T-helper 17 cell (primary cell): ENCODE results near the gene PHETA2. TPM values are rescaled to one million over a fixed set of nuclear protein-coding genes. Genes with fewer than 3 reads are reported as not detected.
A peak's percentile ranks its signal among the peaks of the same experiment; 100 is the strongest.
"Not testable (repeated sequence)": the region's sequence is repeated elsewhere in the genome, so short reads cannot be mapped to it uniquely, and the experiment has no call there.

Experiments
- ATAC-seq: fragments of 150-1000 bp; cut with Tn5 transposase; 2 replicates; pipeline ENCODE4 v1.10.0; 2021; ENCODE audit warnings: mild to moderate bottlenecking, moderate library complexity
- DNase-seq, 3 donors: peaks; one replicate each; pipeline versions ENCODE4 v3.0.0 to v3.0.0-alpha.2; 2020 to 2021
- H3K9me3 ChIP-seq: one replicate; pipeline ENCODE4 v1.7.0; 2013; ENCODE audit warnings: low read length, mild to moderate bottlenecking; ENCODE audit not compliant: control insufficient read depth, poor library complexity, severe bottlenecking
- H3K27ac Mint-ChIP-seq: one replicate; pipeline ENCODE4 v1.8.0; 2022; ENCODE audit warnings: mild to moderate bottlenecking, moderate library complexity, mixed read lengths
- H3K27me3 Mint-ChIP-seq: one replicate; pipeline ENCODE4 v1.8.0; 2022; ENCODE audit warnings: mixed read lengths
- H3K36me3 Mint-ChIP-seq: one replicate; pipeline ENCODE4 v1.8.0; 2022; ENCODE audit warnings: low read depth, mixed read lengths
- H3K4me1 Mint-ChIP-seq: one replicate; pipeline ENCODE4 v1.8.0; 2022; ENCODE audit warnings: mild to moderate bottlenecking, mixed read lengths
- H3K4me3 Mint-ChIP-seq: one replicate; pipeline ENCODE4 v1.8.0; 2022; ENCODE audit warnings: mild to moderate bottlenecking, moderate library complexity, mixed read lengths
- total RNA-seq, 4 donors: library from RNA in 2 of 4; stranded (reverse) in 2 of 4; gene quantifications; one replicate each; pipeline ENCODE4 v1.2.3 and lab custom pipeline; 2022 to 2026

Gene PHETA2
- total RNA-seq, 2 donors from 2014 or later: 0.90 to 2.1 TPM

- peaks cover 4% of the 10 kb centered on the region for H3K36me3 Mint-ChIP-seq
These were observed 17.4 kb downstream of the PHETA2 start for GRCh38 chr22:42091455-42091782.

GRCh38 chr22:42101199-42101598 lies 27.2 kb downstream of the PHETA2 start:
- Mint-ChIP-seq H3K4me1 (peaks cover 2% of the 10 kb centered on the region), H3K27me3 (no peaks in the 10 kb centered on the region), H3K36me3 (peaks cover 4% of the 10 kb centered on the region), H3K27ac (no peak overlapping the region), H3K4me3 (no peak overlapping the region)
- peaks cover 4% of the 10 kb centered on the region for H3K9me3 ChIP-seq
- ATAC-seq (no peak), DNase-seq (no peak)

More at GRCh38 chr22:42091455-42091782, 17.4 kb downstream of the PHETA2 start:
- no peaks in the 10 kb centered on the region for H3K9me3 ChIP-seq
- Mint-ChIP-seq H3K4me1 (peaks cover 22% of the 10 kb centered on the region), H3K4me3 (peak overlapping the region; percentile 97), H3K27me3 (no peaks in the 10 kb centered on the region), H3K27ac (peak overlapping the region; percentile 95)
- ATAC-seq: no peak
- no peak for DNase-seq

GRCh38 chr22:42104332-42104860 lies 30.3 kb downstream of the PHETA2 start:
- not testable (repeated sequence) for H3K4me3 Mint-ChIP-seq, ATAC-seq, H3K36me3 Mint-ChIP-seq, H3K27ac Mint-ChIP-seq, H3K4me1 Mint-ChIP-seq, H3K27me3 Mint-ChIP-seq, H3K9me3 ChIP-seq, DNase-seq

- H3K36me3 Mint-ChIP-seq: no peaks in the 10 kb centered on the region
- peaks cover 4% of the 10 kb centered on the region for H3K9me3 ChIP-seq
- ATAC-seq (no peak), DNase-seq (no peak)
- no peaks in the 10 kb centered on the region for H3K4me1 Mint-ChIP-seq
- no peak overlapping the region for H3K27ac Mint-ChIP-seq
- no peaks in the 10 kb centered on the region for H3K27me3 Mint-ChIP-seq
- H3K4me3 Mint-ChIP-seq: no peak overlapping the region
These were observed 34.8 kb downstream of the PHETA2 start for GRCh38 chr22:42108848-42109247.

GRCh38 chr22:42111798-42112197 lies 37.8 kb downstream of the PHETA2 start:
- DNase-seq: no peak
- Mint-ChIP-seq H3K27me3 (no peaks in the 10 kb centered on the region), H3K36me3 (peaks cover 3% of the 10 kb centered on the region), H3K27ac (no peak overlapping the region), H3K4me1 (no peaks in the 10 kb centered on the region), H3K4me3 (no peak overlapping the region)
- H3K9me3 ChIP-seq: no peaks in the 10 kb centered on the region
- ATAC-seq: no peak

GRCh38 chr22:42112793-42113192 lies 38.7 kb downstream of the PHETA2 start:
- ATAC-seq, H3K27me3 Mint-ChIP-seq, H3K4me1 Mint-ChIP-seq, H3K9me3 ChIP-seq, H3K27ac Mint-ChIP-seq, H3K36me3 Mint-ChIP-seq, DNase-seq, H3K4me3 Mint-ChIP-seq: not testable (repeated sequence)

- Mint-ChIP-seq H3K27me3 (no peaks in the 10 kb centered on the region), H3K4me1 (peaks cover 13% of the 10 kb centered on the region), H3K4me3 (no peak overlapping the region), H3K27ac (no peak overlapping the region), H3K36me3 (peaks cover 6% of the 10 kb centered on the region)
- ATAC-seq (no peak), DNase-seq (no peak)
- H3K9me3 ChIP-seq: no peaks in the 10 kb centered on the region
These were observed 40.7 kb downstream of the PHETA2 start for GRCh38 chr22:42114721-42115120.

- not testable (repeated sequence) for H3K27me3 Mint-ChIP-seq, H3K36me3 Mint-ChIP-seq, H3K9me3 ChIP-seq, H3K4me3 Mint-ChIP-seq, H3K27ac Mint-ChIP-seq, ATAC-seq, DNase-seq
- H3K4me1 Mint-ChIP-seq: peaks cover 20% of the 10 kb centered on the region
These were observed 41.4 kb downstream of the PHETA2 start for GRCh38 chr22:42115420-42115830.

- DNase-seq: no peak
- no peak for ATAC-seq
- Mint-ChIP-seq H3K27me3 (no peaks in the 10 kb centered on the region), H3K36me3 (peaks cover 6% of the 10 kb centered on the region), H3K27ac (no peak overlapping the region), H3K4me3 (no peak overlapping the region), H3K4me1 (peaks cover 27% of the 10 kb centered on the region)
- no peaks in the 10 kb centered on the region for H3K9me3 ChIP-seq
These were observed 42.9 kb downstream of the PHETA2 start for GRCh38 chr22:42116848-42117424.

GRCh38 chr22:42120231-42121021 lies 46.4 kb downstream of the PHETA2 start:
- H3K27ac Mint-ChIP-seq: peak overlapping the region; percentile 91
- not testable (repeated sequence) for H3K36me3 Mint-ChIP-seq, H3K9me3 ChIP-seq, H3K27me3 Mint-ChIP-seq, DNase-seq
- ATAC-seq: peak; percentile 86
- peaks cover 29% of the 10 kb centered on the region for H3K4me1 Mint-ChIP-seq
- H3K4me3 Mint-ChIP-seq: peak overlapping the region; percentile 83

- not testable (repeated sequence) for H3K36me3 Mint-ChIP-seq, H3K27me3 Mint-ChIP-seq, H3K27ac Mint-ChIP-seq, H3K9me3 ChIP-seq, DNase-seq, ATAC-seq, H3K4me3 Mint-ChIP-seq
- H3K4me1 Mint-ChIP-seq: peaks cover 26% of the 10 kb centered on the region
These were observed 49.5 kb downstream of the PHETA2 start for GRCh38 chr22:42123529-42123928.

- ATAC-seq: no peak
These were observed 53.6 kb downstream of the PHETA2 start for GRCh38 chr22:42127606-42128005.

GRCh38 chr22:42128007-42128406 lies 54.0 kb downstream of the PHETA2 start:
- not testable (repeated sequence) for H3K4me3 Mint-ChIP-seq, H3K9me3 ChIP-seq, DNase-seq, H3K4me1 Mint-ChIP-seq, H3K27me3 Mint-ChIP-seq, H3K36me3 Mint-ChIP-seq, H3K27ac Mint-ChIP-seq, ATAC-seq

More at GRCh38 chr22:42127606-42128005, 53.6 kb downstream of the PHETA2 start:
- no peaks in the 10 kb centered on the region for H3K9me3 ChIP-seq
- H3K27me3 Mint-ChIP-seq: no peaks in the 10 kb centered on the region
- H3K27ac Mint-ChIP-seq: no peak overlapping the region
- H3K4me1 Mint-ChIP-seq: peaks cover 7% of the 10 kb centered on the region
- no peaks in the 10 kb centered on the region for H3K36me3 Mint-ChIP-seq
- no peak overlapping the region for H3K4me3 Mint-ChIP-seq
- DNase-seq: no peak
